Muscle of leg (tissue), 11 donors: ENCODE data around the gene KIAA0753. TPM values are rescaled to one million over a fixed set of nuclear protein-coding genes. Genes with fewer than 3 reads are reported as not detected.
"Not testable (repeated sequence)": the region's sequence is repeated elsewhere in the genome, so short reads cannot be mapped to it uniquely, and the experiment has no call there.

ENCODE experiments used
- DNase-seq: peaks from one replicate; pipeline ENCODE4 v3.0.0; 2013
- H3K27ac ChIP-seq: one replicate; pipeline ENCODE4 v1.5.1; 2013; ENCODE audit warnings: mild to moderate bottlenecking, low read length, control low read depth
- H3K27me3 ChIP-seq: one replicate; pipeline ENCODE4 v1.6.1; 2013; ENCODE audit warnings: low read length; ENCODE audit not compliant: control insufficient read depth, insufficient read depth
- H3K36me3 ChIP-seq: one replicate; pipeline ENCODE4 v1.6.1; 2013; ENCODE audit warnings: low read length; ENCODE audit not compliant: control insufficient read depth, insufficient read depth
- H3K4me1 ChIP-seq: one replicate; pipeline ENCODE4 v1.6.1; 2013; ENCODE audit warnings: low read length; ENCODE audit not compliant: control insufficient read depth, insufficient read depth
- H3K4me3 ChIP-seq: one replicate; pipeline ENCODE4 v1.5.1; 2013; ENCODE audit warnings: low read length, control low read depth
- H3K9me3 ChIP-seq: replicated peaks from 2 replicates; pipeline ENCODE4 v1.6.1; 2013; ENCODE audit warnings: low read depth, low read length; ENCODE audit not compliant: control insufficient read depth
- WGBS: methylation state at CpG from one replicate; pipeline ENCODE4 v1.1.5; 2013; ENCODE audit warnings: missing lambda C conversion rate; ENCODE audit not compliant: insufficient coverage; 5-methylcytosine and 5-hydroxymethylcytosine counted together
- polyA plus RNA-seq, 8 donors: library from polyadenylated mRNA; unstranded; fragments of 120-200 nt; gene quantifications; one replicate each; pipeline versions ENCODE4 v1.2.1 to v1.2.3, GENCODE V29; 2013; ENCODE audit warnings: inconsistent platforms in 1 of 8, low replicate concordance in 1 of 8; ENCODE audit not compliant: insufficient read length in 8 of 8, insufficient read depth in 1 of 8
- total RNA-seq: library from RNA; stranded (reverse); fragments of 120-200 nt; gene quantifications from one replicate; pipeline ENCODE4 v1.2.4, GENCODE V29; 2013

Gene KIAA0753
- total and polyA plus RNA-seq, 9 donors, result 9.7 to 18.1 (median 12.3) TPM

GRCh38 chr17:6658411-6658810 lies 17.9 kb upstream of the KIAA0753 start:
- Histone ChIP-seq H3K27me3 (peaks cover 52% of the 10 kb centered on the region), H3K4me1 (peaks cover 12% of the 10 kb centered on the region)
- H3K4me3 ChIP-seq, H3K9me3 ChIP-seq, H3K36me3 ChIP-seq, DNase-seq, H3K27ac ChIP-seq: not testable (repeated sequence)
- WGBS, result no CpG with 5 or more reads among the region's 5 CpGs

- no peaks in the 10 kb centered on the region for H3K36me3 ChIP-seq
- no peak for DNase-seq
- H3K4me3 ChIP-seq, result no peak overlapping the region
- no peaks in the 10 kb centered on the region for H3K9me3 ChIP-seq
- WGBS, result 71% methylated on average over 11 of the region's 18 CpGs
- H3K27me3 ChIP-seq, result peaks cover 52% of the 10 kb centered on the region
- peaks cover 13% of the 10 kb centered on the region for H3K4me1 ChIP-seq
- H3K27ac ChIP-seq, result no peak overlapping the region
Observed at GRCh38 chr17:6657633-6658287, 17.2 kb upstream of the KIAA0753 start.

GRCh38 chr17:6656797-6657632 lies 16.5 kb upstream of the KIAA0753 start:
- not testable (repeated sequence) for H3K4me3 ChIP-seq, H3K9me3 ChIP-seq, H3K36me3 ChIP-seq, DNase-seq, H3K27ac ChIP-seq
- WGBS, result 5% methylated on average over 28 of the region's 55 CpGs
- Histone ChIP-seq H3K4me1 (peaks cover 19% of the 10 kb centered on the region), H3K27me3 (peaks cover 53% of the 10 kb centered on the region)

GRCh38 chr17:6655732-6656361 lies 15.3 kb upstream of the KIAA0753 start:
- WGBS, result 0% methylated on average over 3 of the region's 41 CpGs
- peaks cover 56% of the 10 kb centered on the region for H3K27me3 ChIP-seq
- H3K9me3 ChIP-seq, H3K4me3 ChIP-seq, DNase-seq, H3K27ac ChIP-seq, H3K36me3 ChIP-seq: not testable (repeated sequence)
- H3K4me1 ChIP-seq, result peaks cover 24% of the 10 kb centered on the region

GRCh38 chr17:6654841-6655731 lies 14.6 kb upstream of the KIAA0753 start:
- H3K4me3 ChIP-seq, result no peak overlapping the region
- no peak for DNase-seq
- 6% methylated on average over 32 of the region's 46 CpGs for WGBS
- peaks cover 24% of the 10 kb centered on the region for H3K4me1 ChIP-seq
- no peaks in the 10 kb centered on the region for H3K9me3 ChIP-seq
- no peaks in the 10 kb centered on the region for H3K36me3 ChIP-seq
- peaks cover 52% of the 10 kb centered on the region for H3K27me3 ChIP-seq
- no peak overlapping the region for H3K27ac ChIP-seq

- Histone ChIP-seq H3K27ac (peak overlapping the region; percentile 96), H3K4me1 (peaks cover 24% of the 10 kb centered on the region), H3K4me3 (peak overlapping the region; percentile 96), H3K27me3 (peaks cover 35% of the 10 kb centered on the region), H3K9me3 (no peaks in the 10 kb centered on the region), H3K36me3 (peaks cover 14% of the 10 kb centered on the region)
- WGBS, result 4% methylated on average over 39 of the region's 47 CpGs
- DNase-seq, result peak; percentile 72
Observed at GRCh38 chr17:6651919-6652452, 11.5 kb upstream of the KIAA0753 start.

- Histone ChIP-seq H3K27me3 (peaks cover 33% of the 10 kb centered on the region), H3K36me3 (peaks cover 14% of the 10 kb centered on the region), H3K4me1 (peaks cover 24% of the 10 kb centered on the region), H3K27ac (peak within 1 kb of the TSS; percentile 96), H3K4me3 (peak within 1 kb of the TSS; percentile 96), H3K9me3 (no peaks in the 10 kb centered on the region)
- WGBS, result 0% methylated on average over 28 of the region's 35 CpGs
- DNase-seq, result peak; percentile 95
Observed at GRCh38 chr17:6651354-6651918, 10.9 kb upstream of the KIAA0753 start, which contains the start of the genes C17orf100 and MED31. Gene C17orf100, plus strand, starts transcription at chr17:6651762. Its CDS starts 152 bp downstream, at chr17:6651914. Gene MED31, minus strand, starts transcription at chr17:6651605. Its CDS starts 77 bp downstream, at chr17:6651528.

GRCh38 chr17:6648181-6648580 lies 7.7 kb upstream of the KIAA0753 start:
- peaks cover 12% of the 10 kb centered on the region for H3K27me3 ChIP-seq
- H3K9me3 ChIP-seq, result no peaks in the 10 kb centered on the region
- no peak overlapping the region for H3K4me3 ChIP-seq
- H3K4me1 ChIP-seq, result peaks cover 12% of the 10 kb centered on the region
- peaks cover 26% of the 10 kb centered on the region for H3K36me3 ChIP-seq
- DNase-seq, result no peak
- H3K27ac ChIP-seq, result no peak overlapping the region

GRCh38 chr17:6643451-6644125 lies 3.1 kb upstream of the KIAA0753 start:
- peaks cover 19% of the 10 kb centered on the region for H3K4me1 ChIP-seq
- H3K27ac ChIP-seq, result no peak overlapping the region
- H3K4me3 ChIP-seq, result no peak overlapping the region
- peaks cover 21% of the 10 kb centered on the region for H3K36me3 ChIP-seq
- 84% methylated on average over 3 of the region's 5 CpGs for WGBS
- H3K9me3 ChIP-seq, result no peaks in the 10 kb centered on the region
- no peaks in the 10 kb centered on the region for H3K27me3 ChIP-seq
- DNase-seq, result peak; percentile 60
